ENCODE measurements around the gene LRRC58.
A peak's percentile ranks its signal among the peaks of the same experiment; 100 is the strongest.
"Not testable (repeated sequence)": the region's sequence is repeated elsewhere in the genome, so short reads cannot be mapped to it uniquely, and the experiment has no call there.

The LRRC58 gene

GRCh38 chr3:120348991-120349854 is at the start of gene LRRC58:
Gene LRRC58 (minus strand): TSS chr3:120349354. CDS start chr3:120349243, 111 bp downstream.
- DNase-seq: peak; percentile 93 to 100 (median 98)

- no peak for DNase-seq
Observed at GRCh38 chr3:120396469-120396868, 47.3 kb upstream of the LRRC58 start.

- no peak for DNase-seq
Observed at GRCh38 chr3:120394347-120394746, 45.2 kb upstream of the LRRC58 start.

- DNase-seq: no peak
Observed at GRCh38 chr3:120393761-120394160, 44.6 kb upstream of the LRRC58 start.

- no peak for DNase-seq
Observed at GRCh38 chr3:120393243-120393642, 44.1 kb upstream of the LRRC58 start.

GRCh38 chr3:120382941-120383447 is 33.8 kb upstream of the LRRC58 start:
- DNase-seq: no peak

GRCh38 chr3:120381503-120381902 is 32.3 kb upstream of the LRRC58 start:
- DNase-seq: no peak

GRCh38 chr3:120377948-120378347 is 28.8 kb upstream of the LRRC58 start:
- DNase-seq: not testable (repeated sequence)

- DNase-seq: no peak
Observed at GRCh38 chr3:120370463-120370862, 21.3 kb upstream of the LRRC58 start.

- DNase-seq: no peak
Observed at GRCh38 chr3:120369037-120369467, 19.9 kb upstream of the LRRC58 start.

GRCh38 chr3:120368172-120368571 is 19.0 kb upstream of the LRRC58 start:
- no peak for DNase-seq

- DNase-seq: no peak
Observed at GRCh38 chr3:120364821-120365220, 15.7 kb upstream of the LRRC58 start.

GRCh38 chr3:120364101-120364500 is 14.9 kb upstream of the LRRC58 start:
- DNase-seq: no peak

- DNase-seq: peak in 1 of 3 experiments; percentile 34
Observed at GRCh38 chr3:120357807-120358206, 8.7 kb upstream of the LRRC58 start.

- DNase-seq: no peak
Observed at GRCh38 chr3:120355486-120355885, 6.3 kb upstream of the LRRC58 start.

- DNase-seq: no peak
Observed at GRCh38 chr3:120353463-120353862, 4.3 kb upstream of the LRRC58 start.

- no peak for DNase-seq
Observed at GRCh38 chr3:120352017-120352416, 2.9 kb upstream of the LRRC58 start.

- peak in 1 of 3 experiments; percentile 48 for DNase-seq
Observed at GRCh38 chr3:120350401-120350941, 1.3 kb upstream of the LRRC58 start.

GRCh38 chr3:120349855-120350125 is 636 bp upstream of the LRRC58 start:
- no peak for DNase-seq

GRCh38 chr3:120348065-120348990 is 826 bp downstream of the LRRC58 start:
- peak; percentile 57 to 95 (median 63) for DNase-seq

- DNase-seq: no peak
Observed at GRCh38 chr3:120344349-120344748, 4.8 kb downstream of the LRRC58 start.

- DNase-seq: no peak
Observed at GRCh38 chr3:120341658-120342346, 7.4 kb downstream of the LRRC58 start.

- no peak for DNase-seq
Observed at GRCh38 chr3:120339362-120339761, 9.8 kb downstream of the LRRC58 start.

Data from NCI-H1417 (cell line).